Fibroblast of pulmonary artery (primary cell): ENCODE data around the gene MRPL37.
"Not testable (repeated sequence)": the region's sequence is repeated elsewhere in the genome, so short reads cannot be mapped to it uniquely, and the experiment has no call there.

Experiments used
- DNase-seq: peaks from one replicate; pipeline ENCODE4 v3.0.0-alpha.2; 2010; ENCODE audit warnings: low read depth
- H3K4me3 ChIP-seq: replicated peaks from 2 replicates; pipeline ENCODE4 v1.5.1; 2011; ENCODE audit warnings: low read depth, mild to moderate bottlenecking, control low read depth, low read length, moderate library complexity
- TF ChIP-seq, protein P1 (sequence below): IDR thresholded peaks from 2 replicates; pipeline ENCODE4 v1.5.1; 2011; ENCODE audit warnings: mild to moderate bottlenecking, control low read depth, low read length, inconsistent platforms; ENCODE audit errors: missing control alignments

MRPL37 gene

DNA sequence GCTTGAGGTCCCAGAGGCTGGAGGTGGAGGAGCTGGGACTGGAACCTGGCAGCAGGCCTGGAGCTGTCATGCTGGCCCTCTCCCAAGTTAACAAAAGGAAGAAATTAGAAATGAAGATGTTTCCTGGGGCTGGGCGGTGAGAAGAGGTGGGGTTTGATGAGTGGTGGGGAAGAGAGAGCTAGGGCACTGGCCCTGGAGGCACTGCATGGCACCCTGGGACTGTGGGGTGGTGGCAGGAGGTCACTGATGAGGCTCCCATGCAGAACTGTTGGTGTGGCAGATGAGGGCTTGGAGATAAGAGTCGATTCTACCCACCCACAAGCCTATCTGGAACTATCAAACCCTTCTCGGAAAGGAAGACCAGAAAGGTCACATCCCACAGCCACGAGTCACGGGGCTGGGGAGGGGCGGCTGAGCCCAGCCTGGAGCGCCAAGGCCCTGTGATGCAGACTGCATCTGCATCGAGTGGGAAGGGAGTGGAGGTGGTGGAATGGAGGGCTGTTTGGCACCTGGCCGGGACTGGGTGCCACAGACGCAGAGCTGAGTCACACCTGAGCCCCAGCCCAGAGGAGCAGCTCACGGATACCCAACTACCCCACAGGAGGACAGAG, 29.4 kb downstream of the MRPL37 start:
- DNase-seq: peak; percentile 35
- H3K4me3 ChIP-seq: no peak overlapping the region
- TF ChIP-seq, protein P1, sequence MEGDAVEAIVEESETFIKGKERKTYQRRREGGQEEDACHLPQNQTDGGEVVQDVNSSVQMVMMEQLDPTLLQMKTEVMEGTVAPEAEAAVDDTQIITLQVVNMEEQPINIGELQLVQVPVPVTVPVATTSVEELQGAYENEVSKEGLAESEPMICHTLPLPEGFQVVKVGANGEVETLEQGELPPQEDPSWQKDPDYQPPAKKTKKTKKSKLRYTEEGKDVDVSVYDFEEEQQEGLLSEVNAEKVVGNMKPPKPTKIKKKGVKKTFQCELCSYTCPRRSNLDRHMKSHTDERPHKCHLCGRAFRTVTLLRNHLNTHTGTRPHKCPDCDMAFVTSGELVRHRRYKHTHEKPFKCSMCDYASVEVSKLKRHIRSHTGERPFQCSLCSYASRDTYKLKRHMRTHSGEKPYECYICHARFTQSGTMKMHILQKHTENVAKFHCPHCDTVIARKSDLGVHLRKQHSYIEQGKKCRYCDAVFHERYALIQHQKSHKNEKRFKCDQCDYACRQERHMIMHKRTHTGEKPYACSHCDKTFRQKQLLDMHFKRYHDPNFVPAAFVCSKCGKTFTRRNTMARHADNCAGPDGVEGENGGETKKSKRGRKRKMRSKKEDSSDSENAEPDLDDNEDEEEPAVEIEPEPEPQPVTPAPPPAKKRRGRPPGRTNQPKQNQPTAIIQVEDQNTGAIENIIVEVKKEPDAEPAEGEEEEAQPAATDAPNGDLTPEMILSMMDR: no peak

DNA sequence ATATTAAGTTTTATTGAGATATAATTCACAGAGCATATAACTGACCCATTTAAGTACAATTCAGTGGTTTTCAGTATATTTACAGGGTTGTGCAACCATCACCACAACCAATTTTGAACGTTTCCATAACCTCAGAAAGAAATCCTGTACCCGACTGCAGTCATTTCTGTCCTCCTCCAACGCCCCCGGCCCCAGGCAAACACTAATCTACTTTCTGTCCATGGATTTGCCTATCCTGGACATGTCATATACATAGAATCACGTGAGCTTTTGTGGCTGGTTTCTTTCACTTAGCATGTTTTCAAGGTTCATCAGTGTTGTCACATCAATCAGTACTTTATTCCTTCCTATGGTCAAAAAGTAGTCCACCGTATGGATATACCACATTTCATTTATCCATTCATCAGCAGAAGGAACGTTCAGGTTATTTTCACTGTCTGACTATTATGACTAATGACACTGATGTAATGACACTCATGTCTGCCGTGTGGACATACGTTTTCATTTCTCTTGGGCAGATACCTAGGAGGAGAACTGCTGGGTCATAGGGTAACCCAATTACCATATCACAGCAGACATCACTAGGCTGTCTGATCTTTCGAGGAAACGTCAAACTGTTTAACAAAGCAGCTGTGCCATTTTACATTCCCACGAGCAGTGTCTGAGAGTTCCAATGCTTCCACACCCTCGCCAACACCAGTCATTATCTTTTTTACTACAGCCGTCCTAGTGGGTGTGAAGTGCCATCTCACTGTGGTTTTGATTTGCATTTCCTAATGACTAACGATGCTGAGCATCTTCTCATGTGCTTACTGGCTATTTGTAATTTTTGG, 30.8 kb downstream of the MRPL37 start:
- TF ChIP-seq, protein P1: no peak
- DNase-seq: no peak
- no peak overlapping the region for H3K4me3 ChIP-seq

DNA sequence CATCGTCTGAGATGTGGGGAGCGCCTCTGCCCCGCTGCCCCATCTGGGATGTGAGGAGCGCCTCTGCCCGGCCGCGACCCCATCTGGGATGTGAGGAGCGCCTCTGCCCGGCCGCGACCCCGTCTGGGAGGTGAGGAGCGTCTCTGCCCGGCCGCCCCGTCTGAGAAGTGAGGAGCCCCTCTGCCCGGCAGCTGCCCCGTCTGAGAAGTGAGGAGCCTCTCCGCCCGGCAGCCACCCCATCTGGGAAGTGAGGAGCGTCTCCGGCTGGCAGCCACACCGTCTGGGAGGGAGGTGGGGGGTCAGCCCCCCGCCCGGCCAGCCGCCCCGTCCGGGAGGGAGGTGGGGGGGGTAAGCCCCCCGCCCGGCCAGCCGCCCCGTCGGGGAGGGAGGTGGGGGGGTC, 33.2 kb downstream of the MRPL37 start:
- not testable (repeated sequence) for DNase-seq, H3K4me3 ChIP-seq

DNA sequence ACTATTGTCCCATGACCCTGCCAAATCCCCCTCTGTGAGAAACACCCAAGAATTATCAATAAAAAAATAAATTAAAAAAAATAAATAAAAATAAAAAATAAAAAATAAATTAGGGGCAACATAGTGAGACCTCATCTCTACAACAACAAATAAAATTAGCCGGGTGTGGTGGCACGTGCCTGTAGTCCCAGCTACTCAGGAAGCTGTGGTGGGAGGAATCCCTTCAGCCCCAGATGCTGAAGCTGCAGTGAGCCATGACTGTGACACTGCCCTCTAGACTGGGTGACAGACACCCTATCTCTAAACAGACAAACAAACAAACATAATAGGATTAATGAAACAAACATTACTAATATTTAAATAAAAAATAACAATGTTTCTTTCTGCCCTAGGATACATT, 34.3 kb downstream of the MRPL37 start:
- TF ChIP-seq, protein P1: no peak

DNA sequence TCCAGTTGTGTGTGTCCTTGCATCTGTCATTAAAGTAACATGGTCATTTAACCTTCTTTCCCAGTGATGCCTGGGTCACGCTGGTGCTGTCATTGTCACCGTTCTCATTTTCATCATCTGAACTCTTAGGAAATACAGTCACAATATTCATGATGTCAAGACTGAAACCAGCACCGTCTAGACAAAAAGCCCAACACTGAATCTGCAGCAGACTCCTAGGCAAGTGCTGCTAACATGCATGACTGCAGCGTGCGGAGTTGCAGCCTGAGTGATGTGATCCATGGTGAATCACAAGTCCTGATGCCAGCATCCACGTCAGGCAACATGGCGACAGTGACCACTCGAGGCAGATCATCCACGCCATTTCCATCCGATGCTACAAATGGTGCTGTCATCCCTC, 37.6 kb downstream of the MRPL37 start:
- DNase-seq: no peak
- TF ChIP-seq, protein P1: no peak
- no peak overlapping the region for H3K4me3 ChIP-seq

More for the DNA sequence above, 34.3 kb downstream of the MRPL37 start:
- DNase-seq: no peak
- H3K4me3 ChIP-seq: no peak overlapping the region

DNA sequence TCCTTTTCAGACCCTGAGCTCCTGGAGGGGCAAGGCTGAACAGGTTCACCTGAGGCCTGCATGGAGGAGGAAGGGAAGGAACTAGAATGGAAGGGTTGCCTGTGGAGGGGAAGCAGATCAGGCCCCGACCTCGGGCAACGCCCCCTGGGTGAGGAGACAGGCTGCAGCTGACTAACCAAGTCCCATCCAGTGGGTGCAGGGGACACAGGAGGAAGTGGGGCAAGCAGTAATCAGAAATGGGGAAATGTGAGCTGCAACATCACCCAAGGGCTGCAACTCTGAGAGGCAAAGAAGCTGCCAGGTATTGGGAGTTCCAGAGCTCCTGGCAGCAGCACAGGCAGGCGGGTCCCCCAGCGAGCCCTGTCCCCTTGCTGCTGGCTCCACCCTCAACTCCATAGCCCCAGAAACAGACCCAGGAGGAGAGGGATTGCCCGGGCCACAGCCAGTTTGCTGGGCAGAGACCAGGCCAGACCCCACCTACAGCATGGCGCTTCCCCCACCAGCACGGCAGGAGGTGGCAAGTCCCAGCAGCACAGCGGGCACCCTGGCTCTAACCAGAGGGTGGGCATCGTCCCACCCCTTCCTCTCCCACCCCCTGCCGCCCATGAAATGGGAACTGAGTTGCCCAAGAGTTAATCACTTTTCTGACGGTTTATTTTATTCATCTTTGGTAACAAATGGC, 38.5 kb downstream of the MRPL37 start:
- no peak overlapping the region for H3K4me3 ChIP-seq
- TF ChIP-seq, protein P1: no peak
- DNase-seq: no peak

DNA sequence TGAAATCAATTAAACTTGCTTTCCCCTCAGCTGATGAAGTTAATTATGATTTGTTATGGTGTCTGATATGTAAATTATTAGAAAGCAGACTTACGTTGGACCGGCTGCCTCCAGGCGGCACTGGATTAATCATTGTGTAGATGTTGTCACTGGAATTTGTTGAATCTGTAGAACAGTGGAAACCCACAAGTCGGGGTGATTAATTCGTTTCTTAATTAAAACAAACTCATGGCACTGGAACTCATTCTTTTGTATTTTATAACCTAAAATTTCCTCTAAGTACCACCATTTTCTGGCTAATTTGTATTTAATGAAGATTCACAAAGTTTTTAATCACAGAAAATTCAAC, 39.0 kb downstream of the MRPL37 start:
- DNase-seq: no peak
- no peak overlapping the region for H3K4me3 ChIP-seq
- TF ChIP-seq, protein P1: no peak
